Natural killer cell (primary cell): ENCODE measurements around the gene RPAP3. TPM values are rescaled to one million over a fixed set of nuclear protein-coding genes. Genes with fewer than 3 reads are reported as not detected.

Experiments
- ATAC-seq, 3 donors: fragments of 150-1000 bp in 2 of 3; fragments of 200-7000 bp in 1 of 3; cut with Tn5 transposase; 1 replicate in 1 of 3; 2 replicates in 2 of 3; pipeline ENCODE4 v1.10.0; 2021; ENCODE audit warnings: mild to moderate bottlenecking in 2 of 3, moderate library complexity in 2 of 3
- DNase-seq, 2 donors: peaks; one replicate each; pipeline versions ENCODE4 v3.0.0 to v3.0.0-alpha.2; 2013 to 2021; ENCODE audit warnings: mixed read lengths in 1 of 2
- H3K27ac ChIP-seq: one replicate; pipeline ENCODE4 v1.5.1; 2013; ENCODE audit warnings: mild to moderate bottlenecking, low read length
- H3K27me3 ChIP-seq: one replicate; pipeline ENCODE4 v1.6.1; 2013; ENCODE audit warnings: low read length; ENCODE audit not compliant: control insufficient read depth, insufficient read depth
- H3K36me3 ChIP-seq: one replicate; pipeline ENCODE4 v1.6.1; 2013; ENCODE audit warnings: low read length; ENCODE audit not compliant: control insufficient read depth, insufficient read depth
- H3K4me1 ChIP-seq: one replicate; pipeline ENCODE4 v1.6.1; 2013; ENCODE audit warnings: low read length; ENCODE audit not compliant: control insufficient read depth, insufficient read depth
- H3K4me3 ChIP-seq: one replicate; pipeline ENCODE4 v1.5.1; 2013; ENCODE audit warnings: low read length
- H3K9me3 ChIP-seq: one replicate; pipeline ENCODE4 v1.6.1; 2013; ENCODE audit warnings: low read length; ENCODE audit not compliant: control insufficient read depth, insufficient read depth
- H3K27ac Mint-ChIP-seq, 2 donors: one replicate each; pipeline ENCODE4 v1.8.0; 2022; ENCODE audit warnings: mild to moderate bottlenecking in 2 of 2, mixed read lengths in 2 of 2, moderate library complexity in 1 of 2
- H3K27me3 Mint-ChIP-seq, 2 donors: one replicate each; pipeline ENCODE4 v1.8.0; 2022; ENCODE audit warnings: low read depth in 2 of 2, mixed read lengths in 2 of 2
- H3K36me3 Mint-ChIP-seq: one replicate; pipeline ENCODE4 v1.8.0; 2022; ENCODE audit warnings: mixed read lengths
- H3K4me1 Mint-ChIP-seq, 2 donors: one replicate each; pipeline ENCODE4 v1.8.0; 2022; ENCODE audit warnings: mixed read lengths in 2 of 2
- H3K4me3 Mint-ChIP-seq: one replicate; pipeline ENCODE4 v1.8.0; 2022; ENCODE audit warnings: mild to moderate bottlenecking, moderate library complexity, mixed read lengths
- H3K9me3 Mint-ChIP-seq, 2 donors: one replicate each; pipeline ENCODE4 v1.8.0; 2022; ENCODE audit warnings: mixed read lengths in 2 of 2
- WGBS: methylation state at CpG from one replicate; pipeline ENCODE4 v1.1.7; 2013; ENCODE audit warnings: missing lambda C conversion rate; ENCODE audit not compliant: insufficient coverage; 5-methylcytosine and 5-hydroxymethylcytosine counted together
- intact Hi-C: fragments of 100-400 bp; cut with micrococcal nuclease; formaldehyde crosslinking; loops from one replicate; pipeline ENCODE4 v1.14.2; 2022
- total RNA-seq, 4 donors: library from RNA; stranded (reverse); fragments of 120-200 nt in 1 of 4; gene quantifications; one replicate each; pipeline versions ENCODE4 v1.2.3 to v1.2.4, GENCODE V29; 2013 to 2022
- TF ChIP-seq, protein P1 (sequence below): fragments of 200-600 bp; IDR thresholded peaks from one replicate; pipeline ENCODE4 v1.8.0; 2022; ENCODE audit warnings: antibody characterized with exemption

Gene RPAP3
- total RNA-seq, 3 donors from 2014 or later (not counting 1 experiment from before 2014, with no cell fraction given): 22.8 to 35.8 (median 24.8) TPM

DNA sequence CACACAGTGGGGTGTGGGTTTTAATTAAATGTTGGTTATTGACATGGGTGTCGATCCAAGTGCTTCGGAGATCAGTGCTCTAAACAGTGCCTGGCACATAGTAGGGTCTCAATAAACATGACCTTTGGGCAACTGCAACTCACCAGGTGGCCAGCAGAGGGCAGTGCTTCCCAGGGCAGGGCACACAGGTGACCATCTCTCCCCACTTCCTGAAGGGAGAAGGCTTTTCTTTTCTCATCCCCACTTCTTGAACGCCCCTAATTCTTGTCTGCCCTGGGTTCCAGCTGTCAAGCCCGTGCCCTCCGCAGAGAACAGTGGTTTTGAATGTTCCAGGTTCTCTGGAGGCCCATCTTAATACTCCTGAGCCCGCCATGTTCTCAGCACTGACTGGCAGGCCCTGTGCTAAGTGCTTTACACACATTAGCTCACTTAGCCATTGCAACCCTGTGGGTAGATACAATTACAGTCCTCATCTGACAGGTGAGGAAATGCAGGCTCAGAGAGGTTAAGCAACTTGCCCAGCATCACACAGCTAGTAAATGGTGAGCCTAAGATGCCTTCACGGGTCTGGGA is 36.5 kb upstream of the RPAP3 start:
- no peaks in the 10 kb centered on the region for H3K9me3 Mint-ChIP-seq
- DNase-seq (peak; percentile 69 to 82), ATAC-seq (peak; percentile 56 to 64 (median 57))
- H3K4me1 ChIP-seq: peaks cover 41% of the 10 kb centered on the region
- no peak overlapping the region for H3K27ac Mint-ChIP-seq
- H3K27me3 Mint-ChIP-seq: peaks cover 18 to 19% of the 10 kb centered on the region in 2 donors
- H3K36me3 Mint-ChIP-seq: no peaks in the 10 kb centered on the region
- H3K4me1 Mint-ChIP-seq: peaks cover 17 to 38% of the 10 kb centered on the region in 2 donors
- intact Hi-C loops: loop anchor here (1.0 to 2.0 kb wide), 3 partner anchors 16 to 95 kb away; partner anchors contain the start of gene RAPGEF3
- WGBS: 71% methylated on average over 7 of the region's 7 CpGs
- no peak overlapping the region for H3K27ac ChIP-seq
- H3K4me3 Mint-ChIP-seq: no peak overlapping the region
- H3K36me3 ChIP-seq: no peaks in the 10 kb centered on the region
- H3K27me3 ChIP-seq: peaks cover 6% of the 10 kb centered on the region
- H3K9me3 ChIP-seq: no peaks in the 10 kb centered on the region
- TF ChIP-seq, protein P1, sequence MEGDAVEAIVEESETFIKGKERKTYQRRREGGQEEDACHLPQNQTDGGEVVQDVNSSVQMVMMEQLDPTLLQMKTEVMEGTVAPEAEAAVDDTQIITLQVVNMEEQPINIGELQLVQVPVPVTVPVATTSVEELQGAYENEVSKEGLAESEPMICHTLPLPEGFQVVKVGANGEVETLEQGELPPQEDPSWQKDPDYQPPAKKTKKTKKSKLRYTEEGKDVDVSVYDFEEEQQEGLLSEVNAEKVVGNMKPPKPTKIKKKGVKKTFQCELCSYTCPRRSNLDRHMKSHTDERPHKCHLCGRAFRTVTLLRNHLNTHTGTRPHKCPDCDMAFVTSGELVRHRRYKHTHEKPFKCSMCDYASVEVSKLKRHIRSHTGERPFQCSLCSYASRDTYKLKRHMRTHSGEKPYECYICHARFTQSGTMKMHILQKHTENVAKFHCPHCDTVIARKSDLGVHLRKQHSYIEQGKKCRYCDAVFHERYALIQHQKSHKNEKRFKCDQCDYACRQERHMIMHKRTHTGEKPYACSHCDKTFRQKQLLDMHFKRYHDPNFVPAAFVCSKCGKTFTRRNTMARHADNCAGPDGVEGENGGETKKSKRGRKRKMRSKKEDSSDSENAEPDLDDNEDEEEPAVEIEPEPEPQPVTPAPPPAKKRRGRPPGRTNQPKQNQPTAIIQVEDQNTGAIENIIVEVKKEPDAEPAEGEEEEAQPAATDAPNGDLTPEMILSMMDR: peak; percentile 98
- H3K4me3 ChIP-seq: no peak overlapping the region

DNA sequence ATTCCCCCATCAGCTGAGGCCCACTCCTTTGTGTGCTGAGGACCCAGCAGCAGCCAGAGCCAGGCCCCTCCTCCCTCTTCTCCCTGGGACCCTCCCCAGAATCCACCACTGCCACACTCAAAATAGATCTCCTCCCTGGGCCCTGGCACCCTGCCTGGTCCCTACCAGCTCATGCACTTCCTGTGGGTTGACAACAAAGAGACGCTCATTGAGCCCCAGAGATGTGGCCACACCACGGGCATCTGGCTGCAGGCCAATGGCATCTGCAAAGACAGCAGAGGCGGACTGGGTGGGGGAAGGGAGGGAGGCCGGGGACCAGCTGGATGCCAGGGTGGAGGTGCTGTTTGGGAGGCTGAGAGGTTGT is 35.5 kb upstream of the RPAP3 start:
- 1% methylated on average over 4 of the region's 4 CpGs for WGBS
- Mint-ChIP-seq H3K36me3 (no peaks in the 10 kb centered on the region), H3K4me1 (peaks cover 17 to 38% of the 10 kb centered on the region in 2 donors), H3K9me3 (no peaks in the 10 kb centered on the region), H3K4me3 (peak overlapping the region; percentile 49), H3K27me3 (peaks cover 18 to 19% of the 10 kb centered on the region in 2 donors), H3K27ac (peak overlapping the region in 1 of 2 donors; percentile 54)
- H3K9me3 ChIP-seq: no peaks in the 10 kb centered on the region
- peak; percentile 51 to 84 for DNase-seq
- H3K4me3 ChIP-seq: peak overlapping the region; percentile 5
- H3K4me1 ChIP-seq: peaks cover 34% of the 10 kb centered on the region
- TF ChIP-seq, protein P1: no peak
- H3K27me3 ChIP-seq: peaks cover 6% of the 10 kb centered on the region
- H3K27ac ChIP-seq: no peak overlapping the region
- intact Hi-C loops: no loop called here
- ATAC-seq: peak; percentile 47 to 76 (median 71)
- H3K36me3 ChIP-seq: no peaks in the 10 kb centered on the region

DNA sequence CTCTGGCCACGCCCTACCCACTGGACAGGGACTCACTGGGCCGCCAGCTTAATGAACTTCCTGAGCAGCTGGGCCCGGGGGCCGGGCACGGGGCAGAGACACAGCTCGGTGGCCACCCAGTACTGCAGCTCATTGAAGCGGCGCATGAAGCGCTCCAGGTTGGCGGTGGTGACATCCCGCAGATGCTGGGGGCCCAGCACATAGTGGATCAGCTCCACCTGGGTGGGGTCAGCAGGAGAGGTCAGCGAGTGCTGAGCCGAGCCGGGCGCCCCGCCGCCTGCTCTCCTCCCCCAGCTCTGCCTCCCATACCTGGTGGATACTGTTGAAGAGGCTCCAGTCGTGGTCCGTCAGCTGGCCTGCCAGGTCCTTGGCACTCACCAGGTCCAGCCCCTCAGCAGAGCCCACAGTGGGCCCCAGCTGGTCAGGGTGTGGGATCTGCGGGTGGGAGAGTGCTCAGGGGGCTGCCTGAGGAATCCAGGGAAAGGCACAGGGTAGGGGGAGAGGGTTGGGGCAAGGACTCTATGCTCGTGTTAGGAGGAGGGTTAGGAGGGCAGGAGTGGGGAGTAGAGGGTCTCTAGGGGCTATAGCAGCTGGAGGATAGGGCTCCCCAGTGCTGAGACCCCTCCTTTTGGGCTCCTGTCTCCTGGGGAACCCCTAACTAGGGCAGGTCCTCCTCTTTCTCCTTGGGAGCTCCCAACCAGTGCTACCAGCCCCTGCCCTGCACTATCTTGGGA is 34.9 kb upstream of the RPAP3 start:
- peaks cover 33% of the 10 kb centered on the region for H3K4me1 ChIP-seq
- peak overlapping the region in 1 of 2 donors; percentile 54 for H3K27ac Mint-ChIP-seq
- 43% methylated on average over 21 of the region's 21 CpGs for WGBS
- peak overlapping the region; percentile 5 for H3K4me3 ChIP-seq
- DNase-seq (peak in 1 of 2 donors; percentile 25), ATAC-seq (peak in 2 of 3 donors; percentile 21 to 29)
- peaks cover 17 to 38% of the 10 kb centered on the region in 2 donors for H3K4me1 Mint-ChIP-seq
- H3K36me3 Mint-ChIP-seq: no peaks in the 10 kb centered on the region
- intact Hi-C loops: no loop called here
- H3K27me3 ChIP-seq: peaks cover 6% of the 10 kb centered on the region
- H3K27ac ChIP-seq: peak overlapping the region; percentile 51
- H3K27me3 Mint-ChIP-seq: peaks cover 18 to 19% of the 10 kb centered on the region in 2 donors
- H3K4me3 Mint-ChIP-seq: peak overlapping the region; percentile 49
- TF ChIP-seq, protein P1: no peak
- H3K9me3 Mint-ChIP-seq: no peaks in the 10 kb centered on the region
- no peaks in the 10 kb centered on the region for H3K9me3 ChIP-seq
- no peaks in the 10 kb centered on the region for H3K36me3 ChIP-seq
